HepG2 (cell line): ENCODE results near the gene RPL34. TPM values are rescaled to one million over a fixed set of nuclear protein-coding genes. Genes with fewer than 3 reads are reported as not detected.

Experiments used
- AKNA ChIP-seq: sonication (generic); formaldehyde crosslinking; IDR thresholded peaks from 2 replicates; pipeline ENCODE4 v1.4.0; 2020; ENCODE audit warnings: missing genetic modification reagents, borderline replicate concordance
- FOXK1 ChIP-seq: sonication (generic); formaldehyde crosslinking; IDR thresholded peaks from 2 replicates; pipeline ENCODE4 v1.4.0; 2020; ENCODE audit warnings: low read depth, missing genetic modification reagents, borderline replicate concordance
- MED1 ChIP-seq: sonication (generic); formaldehyde crosslinking; IDR thresholded peaks from 2 replicates; pipeline ENCODE4 v1.4.0; 2020; ENCODE audit warnings: missing genetic modification reagents
- PCBP1 ChIP-seq: fragments of 200-400 bp; formaldehyde crosslinking; IDR thresholded peaks from 2 replicates; pipeline ENCODE4 v1.6.1; 2017; ENCODE audit warnings: mild to moderate bottlenecking, low read depth, low read length, borderline replicate concordance
- RFXANK ChIP-seq: IDR thresholded peaks from 2 replicates; pipeline ENCODE4 v1.6.1; 2016
- SNAPC5 ChIP-seq: sonication (generic); formaldehyde crosslinking; IDR thresholded peaks from 2 replicates; pipeline ENCODE4 v1.8.1; 2023; ENCODE audit warnings: mild to moderate bottlenecking, missing genetic modification reagents, borderline replicate concordance
- TCF12 ChIP-seq, 2 experiments: fragments of 450-650 bp in 1 of 2; sonication (generic) in 1 of 2; formaldehyde crosslinking in 1 of 2; IDR thresholded peaks; 2 replicates each; pipeline versions ENCODE4 v1.6.1 to v1.8.0; 2017 to 2022; ENCODE audit warnings: antibody characterized with exemption in 1 of 2, mild to moderate bottlenecking in 1 of 2, missing genetic modification reagents in 1 of 2, moderate library complexity in 1 of 2
- TSC22D2 ChIP-seq: sonication (generic); formaldehyde crosslinking; IDR thresholded peaks from 2 replicates; pipeline ENCODE4 v1.5.1; 2020; ENCODE audit warnings: missing genetic modification reagents, mild to moderate bottlenecking, borderline replicate concordance
- ZBTB10 ChIP-seq: sonication (generic); formaldehyde crosslinking; IDR thresholded peaks from 2 replicates; pipeline ENCODE4 v1.4.0; 2020; ENCODE audit warnings: missing genetic modification reagents, borderline replicate concordance
- ZNF232 ChIP-seq: sonication (generic); formaldehyde crosslinking; IDR thresholded peaks from 2 replicates; pipeline ENCODE4 v1.4.0; 2020; ENCODE audit warnings: missing genetic modification reagents, borderline replicate concordance
- ZNF256 ChIP-seq: sonication (generic); formaldehyde crosslinking; conservative IDR thresholded peaks from 2 replicates; pipeline ENCODE4 v1.4.0; 2020; ENCODE audit warnings: missing genetic modification reagents
- ZNF512 ChIP-seq: sonication (generic); formaldehyde crosslinking; IDR thresholded peaks from 2 replicates; pipeline ENCODE4 v1.4.0; 2020; ENCODE audit warnings: mild to moderate bottlenecking, missing genetic modification reagents
- polyA plus RNA-seq, 8 experiments: library from polyadenylated mRNA; depleted of rRNA in 3 of 8; stranded (reverse) in 7 of 8; unstranded in 1 of 8; fragments of >200 nt; fragmentation: Illumina TruSeq in 4 of 8; extraction: Trizol in 4 of 8; gene quantifications; 2 replicates each; pipeline versions ENCODE4 v1.2.1 to v1.2.3, GENCODE V29; 2011 to 2016; ENCODE audit warnings: low read depth in 4 of 8, missing spikeins in 1 of 8, mixed read lengths in 1 of 8; ENCODE audit not compliant: insufficient read depth in 1 of 8
- total RNA-seq, 5 experiments: library from RNA; depleted of rRNA; stranded (reverse); fragments of >200 nt; fragmentation: Illumina TruSeq; extraction: Trizol; gene quantifications; 2 replicates each; pipeline ENCODE4 v1.2.3, GENCODE V29; 2016; ENCODE audit warnings: low read depth in 1 of 5
- TF ChIP-seq, protein P1 (sequence below): sonication (generic); formaldehyde crosslinking; IDR thresholded peaks from 2 replicates; pipeline ENCODE4 v1.4.0; 2020; ENCODE audit warnings: missing genetic modification reagents, borderline replicate concordance

Gene RPL34
- total and polyA plus RNA-seq, 2 of the 13 experiments (the other 11 are each of a cell fraction or from before 2014, with no cell fraction given), result 2,235 to 3,985 TPM

- TF ChIP-seq AKNA (CRISPR knock-in tag), result no peak
- TF ChIP-seq TCF12 (IDR thresholded peaks at IDR 0.05), result no peak
- no peak for TF ChIP-seq TCF12 (CRISPR knock-in tag; IDR thresholded peaks at IDR 0.05)
- TF ChIP-seq, protein P1, sequence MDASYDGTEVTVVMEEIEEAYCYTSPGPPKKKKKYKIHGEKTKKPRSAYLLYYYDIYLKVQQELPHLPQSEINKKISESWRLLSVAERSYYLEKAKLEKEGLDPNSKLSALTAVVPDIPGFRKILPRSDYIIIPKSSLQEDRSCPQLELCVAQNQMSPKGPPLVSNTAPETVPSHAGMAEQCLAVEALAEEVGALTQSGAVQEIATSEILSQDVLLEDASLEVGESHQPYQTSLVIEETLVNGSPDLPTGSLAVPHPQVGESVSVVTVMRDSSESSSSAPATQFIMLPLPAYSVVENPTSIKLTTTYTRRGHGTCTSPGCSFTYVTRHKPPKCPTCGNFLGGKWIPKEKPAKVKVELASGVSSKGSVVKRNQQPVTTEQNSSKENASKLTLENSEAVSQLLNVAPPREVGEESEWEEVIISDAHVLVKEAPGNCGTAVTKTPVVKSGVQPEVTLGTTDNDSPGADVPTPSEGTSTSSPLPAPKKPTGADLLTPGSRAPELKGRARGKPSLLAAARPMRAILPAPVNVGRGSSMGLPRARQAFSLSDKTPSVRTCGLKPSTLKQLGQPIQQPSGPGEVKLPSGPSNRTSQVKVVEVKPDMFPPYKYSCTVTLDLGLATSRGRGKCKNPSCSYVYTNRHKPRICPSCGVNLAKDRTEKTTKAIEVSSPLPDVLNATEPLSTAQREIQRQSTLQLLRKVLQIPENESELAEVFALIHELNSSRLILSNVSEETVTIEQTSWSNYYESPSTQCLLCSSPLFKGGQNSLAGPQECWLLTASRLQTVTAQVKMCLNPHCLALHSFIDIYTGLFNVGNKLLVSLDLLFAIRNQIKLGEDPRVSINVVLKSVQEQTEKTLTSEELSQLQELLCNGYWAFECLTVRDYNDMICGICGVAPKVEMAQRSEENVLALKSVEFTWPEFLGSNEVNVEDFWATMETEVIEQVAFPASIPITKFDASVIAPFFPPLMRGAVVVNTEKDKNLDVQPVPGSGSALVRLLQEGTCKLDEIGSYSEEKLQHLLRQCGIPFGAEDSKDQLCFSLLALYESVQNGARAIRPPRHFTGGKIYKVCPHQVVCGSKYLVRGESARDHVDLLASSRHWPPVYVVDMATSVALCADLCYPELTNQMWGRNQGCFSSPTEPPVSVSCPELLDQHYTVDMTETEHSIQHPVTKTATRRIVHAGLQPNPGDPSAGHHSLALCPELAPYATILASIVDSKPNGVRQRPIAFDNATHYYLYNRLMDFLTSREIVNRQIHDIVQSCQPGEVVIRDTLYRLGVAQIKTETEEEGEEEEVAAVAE, result no peak
- no peak for TF ChIP-seq RFXANK (CRISPR knock-in tag)
- no peak for TF ChIP-seq PCBP1
- peak; percentile 25; the same call in 1 of the 2 replicates for TF ChIP-seq FOXK1 (CRISPR knock-in tag)
- peak; percentile 40; the same call in 1 of the 2 replicates for TF ChIP-seq MED1
- no peak for TF ChIP-seq SNAPC5 (CRISPR knock-in tag)
- no peak for TF ChIP-seq ZBTB10
- TF ChIP-seq ZNF512 (CRISPR knock-in tag), result no peak
- no peak for TF ChIP-seq ZNF232 (CRISPR knock-in tag)
- TF ChIP-seq ZNF256 (CRISPR knock-in tag), result no peak
- no peak for TF ChIP-seq TSC22D2 (CRISPR knock-in tag)
These were observed 27.7 kb upstream of the RPL34 start (continued) for GRCh38 chr4:108592674-108592986.
